Hepatocyte (in vitro differentiated cells): ENCODE results near the gene C2orf92. TPM values are rescaled to one million over a fixed set of nuclear protein-coding genes. Genes with fewer than 3 reads are reported as not detected.

Experiments
- DNase-seq: peaks from one replicate; pipeline ENCODE4 v3.0.0-alpha.2; 2016; ENCODE audit warnings: low spot score
- H2AFZ ChIP-seq: fragments of 200-600 bp; sonication (generic); 2 replicates; pipeline ENCODE4 v1.6.0; 2016; ENCODE audit warnings: antibody characterized with exemption, mild to moderate bottlenecking
- H3K27ac ChIP-seq: fragments of 200-600 bp; sonication (generic); 2 replicates; pipeline ENCODE4 v1.5.1; 2016; ENCODE audit warnings: mild to moderate bottlenecking
- H3K27me3 ChIP-seq: fragments of 200-600 bp; sonication (generic); 2 replicates; pipeline ENCODE4 v1.6.1; 2016
- H3K36me3 ChIP-seq: fragments of 200-600 bp; sonication (generic); replicated peaks from 2 replicates; pipeline ENCODE4 v1.5.1; 2016; ENCODE audit warnings: low read depth; ENCODE audit not compliant: insufficient read depth
- H3K4me1 ChIP-seq: fragments of 200-600 bp; sonication (generic); 2 replicates; pipeline ENCODE4 v1.5.1; 2016; ENCODE audit warnings: mild to moderate bottlenecking, moderate library complexity; ENCODE audit not compliant: insufficient read depth
- H3K4me2 ChIP-seq: fragments of 200-600 bp; sonication (generic); 2 replicates; pipeline ENCODE4 v1.6.0; 2016
- H3K4me3 ChIP-seq: fragments of 200-600 bp; sonication (generic); 2 replicates; pipeline ENCODE4 v1.5.1; 2016; ENCODE audit warnings: mild to moderate bottlenecking
- H3K79me2 ChIP-seq: fragments of 200-600 bp; sonication (generic); 2 replicates; pipeline ENCODE4 v1.6.0; 2017; ENCODE audit warnings: mild to moderate bottlenecking
- H3K9me2 ChIP-seq: fragments of 200-600 bp; sonication (generic); replicated peaks from 2 replicates; pipeline ENCODE4 v1.6.0; 2017; ENCODE audit warnings: mild to moderate bottlenecking; ENCODE audit not compliant: insufficient read depth
- H3K9me3 ChIP-seq: fragments of 200-600 bp; sonication (generic); 2 replicates; pipeline ENCODE4 v1.5.1; 2016; ENCODE audit warnings: low read depth, mild to moderate bottlenecking
- H4K20me1 ChIP-seq: fragments of 200-600 bp; sonication (generic); 2 replicates; pipeline ENCODE4 v1.6.0; 2016; ENCODE audit warnings: mild to moderate bottlenecking; ENCODE audit not compliant: insufficient read depth, poor library complexity, severe bottlenecking
- EZH2 ChIP-seq: fragments of 200-600 bp; sonication (generic); IDR thresholded peaks from 2 replicates; pipeline ENCODE4 v1.6.1; 2016; ENCODE audit warnings: antibody characterized with exemption, mild to moderate bottlenecking, borderline replicate concordance
- EZH2phosphoT487 ChIP-seq: fragments of 200-600 bp; sonication (generic); IDR thresholded peaks from one replicate; pipeline ENCODE4 v1.6.1; 2018; ENCODE audit warnings: antibody characterized with exemption, mild to moderate bottlenecking, low read depth, moderate library complexity; ENCODE audit not compliant: unreplicated experiment, severe bottlenecking
- WGBS: methylation state at CpG from one replicate; pipeline ENCODE4 v1.1.6; 2016; ENCODE audit warnings: low lambda C conversion rate; ENCODE audit errors: missing lambda C conversion rate; 5-methylcytosine and 5-hydroxymethylcytosine counted together
- polyA plus RNA-seq: library from polyadenylated mRNA; unstranded; fragments of >200 nt; fragmentation: Nextera tagmentation; extraction: Ambion mirVana; gene quantifications from 2 replicates; pipeline ENCODE4 v1.2.1, GENCODE V29; 2016
- total RNA-seq: library from RNA; depleted of rRNA; stranded (reverse); fragments of >200 nt; gene quantifications from 2 replicates; pipeline ENCODE4 v1.2.3, GENCODE V29; 2014
- TF ChIP-seq, protein P1 (sequence below): fragments of 200-600 bp; sonication (generic); IDR thresholded peaks from 2 replicates; pipeline ENCODE4 v1.5.1; 2016; ENCODE audit warnings: antibody characterized with exemption, mild to moderate bottlenecking; ENCODE audit not compliant: poor library complexity

The C2orf92 gene
- total and polyA plus RNA-seq, 2 experiments from 2014 or later: 2.1 to 4.5 TPM

DNA sequence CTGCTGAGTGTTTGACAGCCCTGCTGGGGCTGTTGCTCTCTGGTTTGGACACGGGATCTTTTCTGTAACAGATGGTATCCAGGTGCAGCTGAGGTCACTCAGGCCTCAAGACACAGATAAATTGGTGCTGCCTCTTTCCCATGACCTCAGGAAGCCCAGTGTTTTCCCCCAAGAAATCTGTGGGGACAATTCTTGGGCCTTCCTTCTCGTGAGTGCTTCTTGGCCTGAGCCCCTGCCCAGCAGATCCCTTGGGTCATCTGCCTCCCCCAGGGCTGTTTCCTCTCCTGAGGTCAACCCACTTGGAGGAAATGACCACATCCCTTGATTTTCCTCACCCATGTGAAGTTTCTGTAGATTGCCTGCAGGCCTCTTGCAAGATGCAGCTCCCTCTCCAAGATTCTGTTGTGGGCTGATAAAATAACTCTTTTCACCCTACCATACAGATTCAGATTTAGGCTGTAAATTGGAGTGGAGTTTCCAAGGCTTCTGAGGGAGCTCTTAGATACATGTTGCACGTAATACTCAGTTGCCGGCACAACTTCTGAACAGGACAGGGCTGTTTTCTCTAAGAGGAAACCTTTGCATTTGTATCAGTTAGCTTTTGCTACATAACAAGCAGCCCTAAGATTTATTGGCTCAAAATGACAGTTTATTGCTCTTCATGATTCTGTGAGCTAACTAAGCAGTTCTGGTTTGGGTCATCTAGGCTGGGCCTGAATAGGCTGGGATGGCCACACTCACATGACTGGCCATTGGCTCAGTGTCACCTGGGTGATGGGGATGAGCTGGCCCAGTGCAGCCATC is 57.0 kb downstream of the C2orf92 start:
- Histone ChIP-seq H3K9me2 (no peaks in the 10 kb centered on the region), H3K4me1 (no peaks in the 10 kb centered on the region), H3K27me3 (no peaks in the 10 kb centered on the region), H3K9me3 (no peaks in the 10 kb centered on the region), H3K36me3 (no peaks in the 10 kb centered on the region), H3K27ac (no peak overlapping the region), H3K4me3 (no peak overlapping the region), H2AFZ (no peak overlapping the region), H4K20me1 (no peaks in the 10 kb centered on the region), H3K4me2 (no peak overlapping the region), H3K79me2 (no peaks in the 10 kb centered on the region)
- TF ChIP-seq, protein P1, sequence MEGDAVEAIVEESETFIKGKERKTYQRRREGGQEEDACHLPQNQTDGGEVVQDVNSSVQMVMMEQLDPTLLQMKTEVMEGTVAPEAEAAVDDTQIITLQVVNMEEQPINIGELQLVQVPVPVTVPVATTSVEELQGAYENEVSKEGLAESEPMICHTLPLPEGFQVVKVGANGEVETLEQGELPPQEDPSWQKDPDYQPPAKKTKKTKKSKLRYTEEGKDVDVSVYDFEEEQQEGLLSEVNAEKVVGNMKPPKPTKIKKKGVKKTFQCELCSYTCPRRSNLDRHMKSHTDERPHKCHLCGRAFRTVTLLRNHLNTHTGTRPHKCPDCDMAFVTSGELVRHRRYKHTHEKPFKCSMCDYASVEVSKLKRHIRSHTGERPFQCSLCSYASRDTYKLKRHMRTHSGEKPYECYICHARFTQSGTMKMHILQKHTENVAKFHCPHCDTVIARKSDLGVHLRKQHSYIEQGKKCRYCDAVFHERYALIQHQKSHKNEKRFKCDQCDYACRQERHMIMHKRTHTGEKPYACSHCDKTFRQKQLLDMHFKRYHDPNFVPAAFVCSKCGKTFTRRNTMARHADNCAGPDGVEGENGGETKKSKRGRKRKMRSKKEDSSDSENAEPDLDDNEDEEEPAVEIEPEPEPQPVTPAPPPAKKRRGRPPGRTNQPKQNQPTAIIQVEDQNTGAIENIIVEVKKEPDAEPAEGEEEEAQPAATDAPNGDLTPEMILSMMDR: no peak
- no peak for TF ChIP-seq EZH2
- TF ChIP-seq EZH2phosphoT487: no peak
- 81% methylated on average over 4 of the region's 4 CpGs for WGBS
- no peak for DNase-seq

DNA sequence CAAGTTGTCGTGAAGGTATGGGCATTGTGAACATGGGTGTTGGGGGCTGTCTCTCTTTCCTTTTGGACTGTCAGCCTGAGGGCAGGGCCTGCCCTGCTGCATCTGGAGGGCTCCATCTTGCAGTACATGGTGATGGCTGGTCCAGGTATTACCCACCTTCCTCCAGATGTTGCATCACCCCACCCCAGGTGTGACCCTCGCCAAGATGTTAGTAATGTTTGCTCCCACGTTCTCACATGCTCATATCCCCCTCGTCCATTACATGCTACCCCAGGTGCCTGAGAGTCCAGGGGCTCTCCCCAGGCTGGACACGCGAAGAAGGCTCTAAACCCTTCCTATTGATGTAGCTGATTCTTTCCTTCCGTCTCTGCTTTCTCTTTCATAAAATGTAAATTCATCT is 57.8 kb downstream of the C2orf92 start:
- TF ChIP-seq, protein P1: no peak
- TF ChIP-seq EZH2 (no peak), EZH2phosphoT487 (no peak)
- Histone ChIP-seq H3K9me2 (no peaks in the 10 kb centered on the region), H3K9me3 (no peaks in the 10 kb centered on the region), H2AFZ (no peak overlapping the region), H3K4me1 (no peaks in the 10 kb centered on the region), H3K36me3 (no peaks in the 10 kb centered on the region), H3K4me3 (no peak overlapping the region), H3K27me3 (no peaks in the 10 kb centered on the region), H3K4me2 (no peak overlapping the region), H3K27ac (no peak overlapping the region), H4K20me1 (no peaks in the 10 kb centered on the region), H3K79me2 (no peaks in the 10 kb centered on the region)
- 88% methylated on average over 7 of the region's 7 CpGs for WGBS
- DNase-seq: no peak

DNA sequence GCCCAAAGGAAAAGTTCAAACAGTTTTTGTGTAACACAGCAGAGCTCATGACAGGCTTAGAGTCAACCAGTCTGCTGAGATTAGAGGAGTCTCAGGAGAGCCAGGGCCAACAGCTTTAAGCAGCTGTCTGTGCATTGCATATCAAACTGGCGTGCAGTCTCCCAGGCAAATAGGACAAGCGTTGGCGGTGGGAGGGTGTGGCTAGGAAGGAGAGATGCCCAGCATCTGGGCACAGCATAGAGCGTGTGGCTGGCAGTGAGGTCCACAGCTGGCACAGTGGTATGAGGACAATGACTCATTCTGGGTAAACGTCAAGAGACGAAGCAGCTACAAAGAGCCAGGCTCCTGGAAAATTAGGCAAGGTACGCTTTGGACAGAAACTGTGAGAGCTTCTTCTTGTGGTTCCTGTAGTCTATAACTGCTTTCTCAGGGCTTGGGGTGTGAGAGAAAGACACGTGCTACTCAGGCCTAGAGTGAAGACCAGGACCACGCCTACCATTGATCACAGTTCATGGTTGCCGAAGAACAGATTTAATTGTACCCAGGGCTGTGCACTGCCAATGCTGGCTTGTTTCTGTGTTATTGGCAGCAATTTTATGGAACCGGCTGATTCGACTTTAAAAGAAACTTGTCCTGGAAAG is 58.7 kb downstream of the C2orf92 start:
- Histone ChIP-seq H4K20me1 (no peaks in the 10 kb centered on the region), H2AFZ (no peak overlapping the region), H3K27ac (no peak overlapping the region), H3K4me1 (no peaks in the 10 kb centered on the region), H3K4me3 (no peak overlapping the region), H3K36me3 (no peaks in the 10 kb centered on the region), H3K27me3 (no peaks in the 10 kb centered on the region), H3K9me2 (no peaks in the 10 kb centered on the region), H3K9me3 (no peaks in the 10 kb centered on the region), H3K79me2 (no peaks in the 10 kb centered on the region), H3K4me2 (no peak overlapping the region)
- DNase-seq: no peak
- no peak for TF ChIP-seq EZH2
- TF ChIP-seq, protein P1: no peak
- TF ChIP-seq EZH2phosphoT487: no peak
- 67% methylated on average over 12 of the region's 12 CpGs for WGBS
